Activated naive CD8-positive, alpha-beta T cell treated with anti-CD3 and anti-CD28 coated beads, Interleukin-2, amount 50 U/mL, for 24 hours (primary cell): ENCODE measurements around the gene AFF3.
"Not testable (repeated sequence)": the region's sequence is repeated elsewhere in the genome, so short reads cannot be mapped to it uniquely, and the experiment has no call there.

Source experiments
- ATAC-seq: fragments of 150-1000 bp; cut with Tn5 transposase; one replicate; pipeline ENCODE4 v1.10.0; 2021
- DNase-seq: peaks from one replicate; pipeline ENCODE4 v3.0.0; 2021
- H3K27ac Mint-ChIP-seq: one replicate; pipeline ENCODE4 v1.8.0; 2021; ENCODE audit warnings: mild to moderate bottlenecking, mixed read lengths
- H3K27me3 Mint-ChIP-seq: one replicate; pipeline ENCODE4 v1.8.0; 2021; ENCODE audit warnings: mixed read lengths
- H3K36me3 Mint-ChIP-seq: one replicate; pipeline ENCODE4 v1.8.0; 2021; ENCODE audit warnings: low read depth, mixed read lengths
- H3K4me1 Mint-ChIP-seq: one replicate; pipeline ENCODE4 v1.8.0; 2021; ENCODE audit warnings: mixed read lengths
- H3K4me3 Mint-ChIP-seq: one replicate; pipeline ENCODE4 v1.8.0; 2021; ENCODE audit warnings: mild to moderate bottlenecking, moderate library complexity, mixed read lengths
- H3K9me3 Mint-ChIP-seq: one replicate; pipeline ENCODE4 v1.8.0; 2021; ENCODE audit warnings: mixed read lengths

Gene AFF3

GRCh38 chr2:99939135-99939534 lies 203.3 kb downstream of the AFF3 start:
- no peak for ATAC-seq
- Mint-ChIP-seq H3K27ac (no peak overlapping the region), H3K36me3 (no peaks in the 10 kb centered on the region), H3K4me1 (peaks cover 8% of the 10 kb centered on the region), H3K4me3 (no peak overlapping the region), H3K27me3 (no peaks in the 10 kb centered on the region), H3K9me3 (no peaks in the 10 kb centered on the region)
- DNase-seq: no peak

GRCh38 chr2:99938250-99938649 lies 204.1 kb downstream of the AFF3 start:
- Mint-ChIP-seq H3K36me3 (peaks cover 4% of the 10 kb centered on the region), H3K4me1 (peaks cover 8% of the 10 kb centered on the region), H3K27ac (no peak overlapping the region), H3K27me3 (no peaks in the 10 kb centered on the region), H3K9me3 (no peaks in the 10 kb centered on the region), H3K4me3 (no peak overlapping the region)
- DNase-seq: no peak
- no peak for ATAC-seq

GRCh38 chr2:99936065-99936464 lies 206.3 kb downstream of the AFF3 start:
- Mint-ChIP-seq H3K9me3 (no peaks in the 10 kb centered on the region), H3K27ac (no peak overlapping the region), H3K36me3 (peaks cover 4% of the 10 kb centered on the region), H3K4me3 (no peak overlapping the region), H3K4me1 (peaks cover 6% of the 10 kb centered on the region), H3K27me3 (no peaks in the 10 kb centered on the region)
- DNase-seq (no peak), ATAC-seq (no peak)

GRCh38 chr2:99935662-99936061 lies 206.7 kb downstream of the AFF3 start:
- Mint-ChIP-seq H3K27me3 (no peaks in the 10 kb centered on the region), H3K36me3 (peaks cover 4% of the 10 kb centered on the region), H3K9me3 (no peaks in the 10 kb centered on the region), H3K27ac (no peak overlapping the region), H3K4me3 (no peak overlapping the region), H3K4me1 (peaks cover 6% of the 10 kb centered on the region)
- DNase-seq: no peak
- ATAC-seq: no peak

GRCh38 chr2:99933894-99934650 lies 208.3 kb downstream of the AFF3 start:
- no peaks in the 10 kb centered on the region for H3K9me3 Mint-ChIP-seq
- H3K27me3 Mint-ChIP-seq: no peaks in the 10 kb centered on the region
- DNase-seq: no peak
- H3K4me1 Mint-ChIP-seq: peaks cover 6% of the 10 kb centered on the region
- H3K27ac Mint-ChIP-seq: no peak overlapping the region
- H3K4me3 Mint-ChIP-seq: no peak overlapping the region
- peak; percentile 28 for ATAC-seq
- H3K36me3 Mint-ChIP-seq: peaks cover 4% of the 10 kb centered on the region

- not testable (repeated sequence) for ATAC-seq, H3K4me3 Mint-ChIP-seq, H3K27me3 Mint-ChIP-seq, H3K36me3 Mint-ChIP-seq, H3K9me3 Mint-ChIP-seq, H3K4me1 Mint-ChIP-seq, DNase-seq, H3K27ac Mint-ChIP-seq
Observed at GRCh38 chr2:99933491-99933890, 208.9 kb downstream of the AFF3 start.

- no peaks in the 10 kb centered on the region for H3K9me3 Mint-ChIP-seq
- H3K36me3 Mint-ChIP-seq: peaks cover 2% of the 10 kb centered on the region
- no peaks in the 10 kb centered on the region for H3K27me3 Mint-ChIP-seq
- ATAC-seq (no peak), DNase-seq (no peak)
- H3K4me3 Mint-ChIP-seq: no peak overlapping the region
- H3K27ac Mint-ChIP-seq: no peak overlapping the region
- peaks cover 8% of the 10 kb centered on the region for H3K4me1 Mint-ChIP-seq
Observed at GRCh38 chr2:99928470-99929053, 213.8 kb downstream of the AFF3 start.

GRCh38 chr2:99927690-99928207 lies 214.6 kb downstream of the AFF3 start:
- H3K36me3 Mint-ChIP-seq, H3K4me1 Mint-ChIP-seq, H3K9me3 Mint-ChIP-seq, ATAC-seq, DNase-seq, H3K27ac Mint-ChIP-seq, H3K27me3 Mint-ChIP-seq, H3K4me3 Mint-ChIP-seq: not testable (repeated sequence)

GRCh38 chr2:99926986-99927385 lies 215.4 kb downstream of the AFF3 start:
- H3K36me3 Mint-ChIP-seq: no peaks in the 10 kb centered on the region
- no peaks in the 10 kb centered on the region for H3K9me3 Mint-ChIP-seq
- peaks cover 8% of the 10 kb centered on the region for H3K4me1 Mint-ChIP-seq
- no peak overlapping the region for H3K4me3 Mint-ChIP-seq
- ATAC-seq: no peak
- no peak for DNase-seq
- no peaks in the 10 kb centered on the region for H3K27me3 Mint-ChIP-seq
- H3K27ac Mint-ChIP-seq: no peak overlapping the region

- H3K36me3 Mint-ChIP-seq: no peaks in the 10 kb centered on the region
- no peak for DNase-seq
- no peak overlapping the region for H3K4me3 Mint-ChIP-seq
- H3K4me1 Mint-ChIP-seq: peaks cover 8% of the 10 kb centered on the region
- no peak for ATAC-seq
- H3K27ac Mint-ChIP-seq: no peak overlapping the region
- H3K27me3 Mint-ChIP-seq: no peaks in the 10 kb centered on the region
- H3K9me3 Mint-ChIP-seq: no peaks in the 10 kb centered on the region
Observed at GRCh38 chr2:99925960-99926359, 216.4 kb downstream of the AFF3 start.

- Mint-ChIP-seq H3K9me3 (no peaks in the 10 kb centered on the region), H3K4me3 (no peak overlapping the region), H3K27me3 (no peaks in the 10 kb centered on the region), H3K36me3 (no peaks in the 10 kb centered on the region), H3K27ac (no peak overlapping the region), H3K4me1 (peaks cover 3% of the 10 kb centered on the region)
- ATAC-seq (no peak), DNase-seq (no peak)
Observed at GRCh38 chr2:99922664-99923063, 219.7 kb downstream of the AFF3 start.

GRCh38 chr2:99921903-99922302 lies 220.5 kb downstream of the AFF3 start:
- ATAC-seq: no peak
- H3K27me3 Mint-ChIP-seq: no peaks in the 10 kb centered on the region
- DNase-seq: no peak
- H3K9me3 Mint-ChIP-seq: no peaks in the 10 kb centered on the region
- H3K36me3 Mint-ChIP-seq: no peaks in the 10 kb centered on the region
- H3K4me3 Mint-ChIP-seq: no peak overlapping the region
- no peak overlapping the region for H3K27ac Mint-ChIP-seq
- peaks cover 3% of the 10 kb centered on the region for H3K4me1 Mint-ChIP-seq

- no peak overlapping the region for H3K27ac Mint-ChIP-seq
- ATAC-seq: no peak
- peaks cover 3% of the 10 kb centered on the region for H3K4me1 Mint-ChIP-seq
- no peak overlapping the region for H3K4me3 Mint-ChIP-seq
- DNase-seq: no peak
- H3K9me3 Mint-ChIP-seq: no peaks in the 10 kb centered on the region
- no peaks in the 10 kb centered on the region for H3K27me3 Mint-ChIP-seq
- H3K36me3 Mint-ChIP-seq: no peaks in the 10 kb centered on the region
Observed at GRCh38 chr2:99918389-99918788, 224.0 kb downstream of the AFF3 start.

- no peaks in the 10 kb centered on the region for H3K36me3 Mint-ChIP-seq
- no peak overlapping the region for H3K27ac Mint-ChIP-seq
- no peaks in the 10 kb centered on the region for H3K4me1 Mint-ChIP-seq
- H3K4me3 Mint-ChIP-seq: no peak overlapping the region
- H3K27me3 Mint-ChIP-seq: no peaks in the 10 kb centered on the region
- DNase-seq (no peak), ATAC-seq (no peak)
- H3K9me3 Mint-ChIP-seq: no peaks in the 10 kb centered on the region
Observed at GRCh38 chr2:99915108-99915675, 227.2 kb downstream of the AFF3 start.

GRCh38 chr2:99911736-99912135 lies 230.7 kb downstream of the AFF3 start:
- no peak for DNase-seq

More at GRCh38 chr2:99911736-99912135, 230.7 kb downstream of the AFF3 start:
- H3K9me3 Mint-ChIP-seq: no peaks in the 10 kb centered on the region
- H3K4me3 Mint-ChIP-seq: no peak overlapping the region
- no peaks in the 10 kb centered on the region for H3K4me1 Mint-ChIP-seq
- H3K27me3 Mint-ChIP-seq: no peaks in the 10 kb centered on the region
- no peak for ATAC-seq
- no peaks in the 10 kb centered on the region for H3K36me3 Mint-ChIP-seq
- H3K27ac Mint-ChIP-seq: no peak overlapping the region
